ENCODE data around the gene NEK6.

Gene NEK6

GRCh38 chr9:124344291-124345050 is 86.7 kb downstream of the NEK6 start:
- H3K4me1 ChIP-seq (ENCODE audit: low read length) = no peaks in the 10 kb centered on the region
- no peaks in the 10 kb centered on the region for H3K9me3 ChIP-seq (ENCODE audit: insufficient read depth, low read length)
- no peak overlapping the region for H3K4me3 ChIP-seq (ENCODE audit: low read length)
- no peak overlapping the region for H3K27ac ChIP-seq (ENCODE audit: low read length)
- H4K20me1 ChIP-seq (ENCODE audit: insufficient read depth, low read length) = 0 out of 2 replicates have a peak, but pooled peaks cover 13% of the 10 kb centered on the region
- H3K4me2 ChIP-seq (ENCODE audit: low read length) = no peak overlapping the region
- H3K36me3 ChIP-seq (replicated peaks; ENCODE audit: low read depth, low read length) = peaks cover 83% of the 10 kb centered on the region
- no peak overlapping the region for H2AFZ ChIP-seq (ENCODE audit: low read depth, low read length)
- no peaks in the 10 kb centered on the region for H3K79me2 ChIP-seq (ENCODE audit: low read length)
- TF ChIP-seq EZH2phosphoT487 (IDR thresholded peaks at IDR 0.05; ENCODE audit: low read depth) = no peak
- no peak for TF ChIP-seq CTCF (IDR thresholded peaks at IDR 0.05; ENCODE audit: low read depth, low read length)
- H3K27me3 ChIP-seq (ENCODE audit: low read depth, low read length) = no peaks in the 10 kb centered on the region
- no peak overlapping the region for H3K9ac ChIP-seq (ENCODE audit: low read length)

- H4K20me1 ChIP-seq (ENCODE audit: insufficient read depth, low read length) = 0 out of 2 replicates have a peak, but pooled peaks cover 13% of the 10 kb centered on the region
- no peak overlapping the region for H3K4me2 ChIP-seq (ENCODE audit: low read length)
- no peak overlapping the region for H3K4me3 ChIP-seq (ENCODE audit: low read length)
- no peaks in the 10 kb centered on the region for H3K79me2 ChIP-seq (ENCODE audit: low read length)
- no peaks in the 10 kb centered on the region for H3K4me1 ChIP-seq (ENCODE audit: low read length)
- H3K9ac ChIP-seq (ENCODE audit: low read length) = no peak overlapping the region
- H3K9me3 ChIP-seq (ENCODE audit: insufficient read depth, low read length) = no peaks in the 10 kb centered on the region
- peaks cover 83% of the 10 kb centered on the region for H3K36me3 ChIP-seq (replicated peaks; ENCODE audit: low read depth, low read length)
- no peaks in the 10 kb centered on the region for H3K27me3 ChIP-seq (ENCODE audit: low read depth, low read length)
- no peak overlapping the region for H2AFZ ChIP-seq (ENCODE audit: low read depth, low read length)
- TF ChIP-seq EZH2phosphoT487 (IDR thresholded peaks at IDR 0.05; ENCODE audit: low read depth) (no peak), CTCF (IDR thresholded peaks at IDR 0.05; ENCODE audit: low read depth, low read length) (no peak)
- H3K27ac ChIP-seq (ENCODE audit: low read length) = no peak overlapping the region
Measured at GRCh38 chr9:124345063-124345462, 87.3 kb downstream of the NEK6 start.

- TF ChIP-seq CTCF (IDR thresholded peaks at IDR 0.05; ENCODE audit: low read depth, low read length) = no peak
- no peak for TF ChIP-seq EZH2phosphoT487 (IDR thresholded peaks at IDR 0.05; ENCODE audit: low read depth)
- Histone ChIP-seq H2AFZ (ENCODE audit: low read depth, low read length) (no peak overlapping the region), H3K4me1 (ENCODE audit: low read length) (no peaks in the 10 kb centered on the region), H3K27ac (ENCODE audit: low read length) (no peak overlapping the region), H3K4me2 (ENCODE audit: low read length) (no peak overlapping the region), H3K27me3 (ENCODE audit: low read depth, low read length) (no peaks in the 10 kb centered on the region), H3K36me3 (replicated peaks; ENCODE audit: low read depth, low read length) (peaks cover 83% of the 10 kb centered on the region), H3K79me2 (ENCODE audit: low read length) (no peaks in the 10 kb centered on the region), H4K20me1 (ENCODE audit: insufficient read depth, low read length) (peaks cover 19% of the 10 kb centered on the region), H3K9me3 (ENCODE audit: insufficient read depth, low read length) (no peaks in the 10 kb centered on the region), H3K9ac (ENCODE audit: low read length) (no peak overlapping the region), H3K4me3 (ENCODE audit: low read length) (no peak overlapping the region)
Measured at GRCh38 chr9:124345751-124346281, 88.1 kb downstream of the NEK6 start.

- Histone ChIP-seq H4K20me1 (ENCODE audit: insufficient read depth, low read length) (peaks cover 24% of the 10 kb centered on the region), H3K27me3 (ENCODE audit: low read depth, low read length) (no peaks in the 10 kb centered on the region), H3K79me2 (ENCODE audit: low read length) (no peaks in the 10 kb centered on the region), H3K9me3 (ENCODE audit: insufficient read depth, low read length) (no peaks in the 10 kb centered on the region), H2AFZ (ENCODE audit: low read depth, low read length) (no peak overlapping the region), H3K4me3 (ENCODE audit: low read length) (no peak overlapping the region), H3K36me3 (replicated peaks; ENCODE audit: low read depth, low read length) (peaks cover 90% of the 10 kb centered on the region), H3K4me2 (ENCODE audit: low read length) (no peak overlapping the region), H3K4me1 (ENCODE audit: low read length) (no peaks in the 10 kb centered on the region), H3K9ac (ENCODE audit: low read length) (no peak overlapping the region), H3K27ac (ENCODE audit: low read length) (no peak overlapping the region)
- TF ChIP-seq EZH2phosphoT487 (IDR thresholded peaks at IDR 0.05; ENCODE audit: low read depth) (no peak), CTCF (IDR thresholded peaks at IDR 0.05; ENCODE audit: low read depth, low read length) (no peak)
Measured at GRCh38 chr9:124346347-124347163, 88.8 kb downstream of the NEK6 start.
